ENCODE data around the gene OR4Q2.
"Not testable (repeated sequence)": the region's sequence is repeated elsewhere in the genome, so short reads cannot be mapped to it uniquely, and the experiment has no call there.

OR4Q2 gene

GRCh38 chr14:20001863-20002262, at the start of gene OR4Q2:
Gene OR4Q2 (plus strand): TSS chr14:20002163.
- H3K4me3 ChIP-seq (ENCODE audit: low read depth, low read length), result no peak within 1 kb of the TSS
- DNase-seq (ENCODE audit: low read depth), result no peak

- DNase-seq (ENCODE audit: low read depth); H3K4me3 ChIP-seq (ENCODE audit: low read depth, low read length): not testable (repeated sequence)
Observed at GRCh38 chr14:19969735-19970134, 32.2 kb upstream of the OR4Q2 start.

DNA sequence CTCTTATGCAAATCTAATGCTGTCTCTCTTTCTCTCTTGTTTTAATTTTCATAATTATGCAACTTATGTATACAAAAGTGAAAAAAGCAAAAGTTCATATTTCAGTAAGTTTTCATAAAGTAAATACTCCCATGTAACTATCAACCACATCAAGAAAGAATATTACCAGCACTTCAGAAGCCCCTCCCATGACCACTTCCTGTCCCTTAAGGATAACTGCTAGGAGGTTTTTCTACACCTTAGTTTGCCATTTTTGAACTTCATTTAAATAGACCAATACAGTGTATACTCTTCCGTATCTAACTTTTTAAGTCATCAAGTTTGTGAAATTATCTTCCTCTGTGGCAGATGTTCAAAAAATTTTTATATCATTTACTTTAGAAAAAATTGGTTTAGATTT, 27.1 kb upstream of the OR4Q2 start:
- DNase-seq (ENCODE audit: low read depth), result no peak
- no peak overlapping the region for H3K4me3 ChIP-seq (ENCODE audit: low read depth, low read length)

DNA sequence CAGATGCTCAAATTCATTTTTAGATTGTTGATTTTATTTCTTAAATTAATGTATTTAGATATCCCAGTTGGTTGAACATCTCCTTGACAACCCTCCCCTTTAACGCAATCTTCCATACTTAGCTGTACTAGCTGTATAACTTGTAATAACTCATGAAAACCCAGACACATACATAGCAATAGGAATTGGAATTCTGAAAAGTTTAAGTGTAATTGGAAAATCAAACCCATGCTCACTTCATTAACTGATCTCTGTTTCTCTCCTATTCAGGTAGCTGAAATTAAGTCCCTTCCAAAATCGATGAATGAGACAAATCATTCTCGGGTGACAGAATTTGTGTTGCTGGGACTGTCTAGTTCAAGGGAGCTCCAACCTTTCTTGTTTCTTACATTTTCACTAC, 26.7 kb upstream of the OR4Q2 start, which contains the start of gene OR4K15:
TSS of gene OR4K15 (plus strand) at position 301 of the 400 bp plus-strand sequence. CDS start at position 301, 0 bp downstream.
- no peak for DNase-seq (ENCODE audit: low read depth)
- H3K4me3 ChIP-seq (ENCODE audit: low read depth, low read length), result no peak within 1 kb of the TSS

GRCh38 chr14:19993438-19993837, 8.5 kb upstream of the OR4Q2 start:
- DNase-seq (ENCODE audit: low read depth), result no peak
- no peak overlapping the region for H3K4me3 ChIP-seq (ENCODE audit: low read depth, low read length)

- DNase-seq (ENCODE audit: low read depth), result no peak
Observed at GRCh38 chr14:20002319-20002718, 356 bp downstream of the OR4Q2 start.

DNA sequence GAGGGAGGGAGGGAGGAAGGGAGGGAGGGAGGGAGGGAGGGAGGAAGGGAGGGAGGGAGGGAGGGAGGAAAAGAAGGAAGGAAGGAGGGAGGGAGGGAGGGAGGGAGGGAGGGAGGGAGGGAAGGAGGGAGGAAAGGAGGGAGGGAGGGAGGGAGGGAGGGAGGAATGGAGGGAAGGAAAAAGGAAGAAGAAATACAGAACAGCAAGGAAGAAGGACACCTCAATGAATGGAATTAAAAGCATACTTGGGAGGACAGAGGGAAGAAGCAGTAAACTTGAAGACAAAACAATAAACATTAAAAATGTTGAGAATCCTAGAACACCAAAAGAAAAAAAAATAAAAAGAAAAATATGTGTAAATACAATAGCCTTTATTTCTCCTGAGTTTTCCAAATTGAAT, 6.2 kb downstream of the OR4Q2 start:
- no peak overlapping the region for H3K4me3 ChIP-seq (ENCODE audit: low read depth, low read length)

More at GRCh38 chr14:20002319-20002718, 356 bp downstream of the OR4Q2 start:
- no peak overlapping the region for H3K4me3 ChIP-seq (ENCODE audit: low read depth, low read length)

GRCh38 chr14:20019257-20019865, 17.4 kb downstream of the OR4Q2 start, which contains the start of gene OR4K14:
Gene OR4K14 (minus strand): TSS chr14:20019307. CDS start chr14:20015193, 4,114 bp downstream.
- no peak for DNase-seq (ENCODE audit: low read depth)
- H3K4me3 ChIP-seq (ENCODE audit: low read depth, low read length), result no peak within 1 kb of the TSS

More for the DNA sequence above, 6.2 kb downstream of the OR4Q2 start:
- DNase-seq (ENCODE audit: low read depth), result no peak

DNA sequence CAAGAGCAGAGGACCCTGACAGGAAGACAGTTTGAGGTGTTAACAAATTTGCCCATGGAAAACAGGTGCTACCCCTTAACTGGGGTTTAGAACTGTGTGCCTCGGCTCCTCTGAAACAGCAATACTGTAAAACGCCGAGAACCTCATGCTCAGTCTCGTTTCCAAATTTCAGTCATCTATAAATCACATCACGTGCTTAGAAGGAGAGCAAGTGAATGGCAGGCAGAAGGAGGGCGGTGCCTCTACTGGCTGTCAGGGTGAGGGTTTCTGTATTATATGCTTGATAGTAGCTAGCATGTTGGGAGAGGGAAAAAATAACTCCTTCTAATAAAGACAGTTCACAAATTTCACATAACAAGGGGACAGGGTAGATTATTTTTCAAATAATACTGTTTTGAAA, 29.1 kb downstream of the OR4Q2 start:
- DNase-seq (ENCODE audit: low read depth), result no peak
- no peak overlapping the region for H3K4me3 ChIP-seq (ENCODE audit: low read depth, low read length)

GRCh38 chr14:20035449-20035848, 33.5 kb downstream of the OR4Q2 start:
- no peak for DNase-seq (ENCODE audit: low read depth)
- H3K4me3 ChIP-seq (ENCODE audit: low read depth, low read length), result no peak overlapping the region

- H3K4me3 ChIP-seq (ENCODE audit: low read depth, low read length), result no peak within 1 kb of the TSS
- DNase-seq (ENCODE audit: low read depth), result no peak
Observed at GRCh38 chr14:20035938-20036337, 34.0 kb downstream of the OR4Q2 start, which contains the start of gene OR4K13. Gene OR4K13 (minus strand): TSS chr14:20036038. CDS start chr14:20034758, 1,280 bp downstream.

DNA sequence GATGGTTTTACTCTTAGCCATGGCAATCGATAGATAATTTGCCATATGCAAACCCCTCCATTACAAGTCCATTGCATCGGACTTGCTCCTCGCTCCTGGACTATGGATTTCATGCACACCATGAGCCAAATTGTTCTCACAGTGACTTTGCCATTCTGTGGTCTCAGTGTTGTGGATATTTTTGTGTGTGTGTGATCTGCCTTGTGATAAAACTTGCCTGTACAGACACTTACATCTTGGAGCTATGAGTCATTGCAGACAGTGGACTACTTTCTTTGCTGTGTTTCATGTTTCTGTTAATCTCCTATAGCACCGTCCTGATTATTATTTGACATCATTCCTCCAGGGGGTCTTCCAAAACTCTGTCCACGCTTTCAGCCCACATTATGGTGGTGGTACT, 42.3 kb downstream of the OR4Q2 start:
- no peak for DNase-seq (ENCODE audit: low read depth)
- no peak overlapping the region for H3K4me3 ChIP-seq (ENCODE audit: low read depth, low read length)

GRCh38 chr14:20048202-20048601, 46.2 kb downstream of the OR4Q2 start:
- no peak overlapping the region for H3K4me3 ChIP-seq (ENCODE audit: low read depth, low read length)
- DNase-seq (ENCODE audit: low read depth), result no peak
